Testis (tissue), 2 donors: ENCODE measurements around the gene KIAA1755.

ENCODE experiments used
- POLR2A ChIP-seq: fragments of 450-650 bp; IDR thresholded peaks from one replicate; pipeline ENCODE4 v1.6.1; 2017; ENCODE audit warnings: antibody characterized with exemption, mild to moderate bottlenecking, moderate library complexity
- TF ChIP-seq, protein P1 (sequence below), 3 experiments: fragments of 450-650 bp in 2 of 3; fragments of 200-600 bp in 1 of 3; sonication (generic) in 1 of 3; IDR thresholded peaks; one replicate each; pipeline ENCODE4 v1.5.1; 2016 to 2019; ENCODE audit warnings: antibody characterized with exemption in 3 of 3, mild to moderate bottlenecking in 2 of 3, moderate library complexity in 1 of 3

GRCh38 chr20:38192323-38192885 lies 68.1 kb downstream of the KIAA1755 start:
- TF ChIP-seq, protein P1, sequence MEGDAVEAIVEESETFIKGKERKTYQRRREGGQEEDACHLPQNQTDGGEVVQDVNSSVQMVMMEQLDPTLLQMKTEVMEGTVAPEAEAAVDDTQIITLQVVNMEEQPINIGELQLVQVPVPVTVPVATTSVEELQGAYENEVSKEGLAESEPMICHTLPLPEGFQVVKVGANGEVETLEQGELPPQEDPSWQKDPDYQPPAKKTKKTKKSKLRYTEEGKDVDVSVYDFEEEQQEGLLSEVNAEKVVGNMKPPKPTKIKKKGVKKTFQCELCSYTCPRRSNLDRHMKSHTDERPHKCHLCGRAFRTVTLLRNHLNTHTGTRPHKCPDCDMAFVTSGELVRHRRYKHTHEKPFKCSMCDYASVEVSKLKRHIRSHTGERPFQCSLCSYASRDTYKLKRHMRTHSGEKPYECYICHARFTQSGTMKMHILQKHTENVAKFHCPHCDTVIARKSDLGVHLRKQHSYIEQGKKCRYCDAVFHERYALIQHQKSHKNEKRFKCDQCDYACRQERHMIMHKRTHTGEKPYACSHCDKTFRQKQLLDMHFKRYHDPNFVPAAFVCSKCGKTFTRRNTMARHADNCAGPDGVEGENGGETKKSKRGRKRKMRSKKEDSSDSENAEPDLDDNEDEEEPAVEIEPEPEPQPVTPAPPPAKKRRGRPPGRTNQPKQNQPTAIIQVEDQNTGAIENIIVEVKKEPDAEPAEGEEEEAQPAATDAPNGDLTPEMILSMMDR (IDR thresholded peaks at IDR 0.05), result no peak
- TF ChIP-seq POLR2A, result no peak
